Lower leg skin (tissue), 4 donors: ENCODE results near the gene OR9Q1. TPM values are rescaled to one million over a fixed set of nuclear protein-coding genes. Genes with fewer than 3 reads are reported as not detected.

ENCODE experiments used
- DNase-seq, 2 donors: peaks; one replicate each; pipeline ENCODE4 v3.0.0-alpha.2; 2019; ENCODE audit warnings: low spot score in 2 of 2
- H3K4me3 ChIP-seq: fragments of 200-600 bp; sonication (generic); 2 replicates; pipeline ENCODE4 v1.5.1; 2017; ENCODE audit warnings: mild to moderate bottlenecking, low read depth; ENCODE audit not compliant: poor library complexity, severe bottlenecking
- CTCF ChIP-seq, 3 donors: fragments of 450-650 bp; IDR thresholded peaks; one replicate each; pipeline ENCODE4 v1.5.1; 2016; ENCODE audit warnings: antibody characterized with exemption in 3 of 3, mild to moderate bottlenecking in 3 of 3, moderate library complexity in 2 of 3
- POLR2A ChIP-seq, 2 donors: fragments of 450-650 bp; IDR thresholded peaks; one replicate each; pipeline ENCODE4 v1.6.1; 2016 to 2017; ENCODE audit warnings: antibody characterized with exemption in 2 of 2, mild to moderate bottlenecking in 1 of 2, moderate library complexity in 1 of 2
- WGBS, 2 donors: methylation state at CpG; one replicate each; pipeline ENCODE4 v1.1.5; 2018; 5-methylcytosine and 5-hydroxymethylcytosine counted together
- intact Hi-C: fragments of 100-400 bp; cut with DNase I; formaldehyde crosslinking; loops from one replicate; pipeline ENCODE4 v1.15.0; 2023; ENCODE audit warnings: low total_unique reads
- total RNA-seq, 4 donors: library from RNA; depleted of rRNA; stranded (reverse); fragments of >200 nt; gene quantifications; one replicate each; pipeline ENCODE4 v1.1.0, GENCODE V29; 2016

OR9Q1 gene
- total RNA-seq: not detected

GRCh38 chr11:58023435-58023931, at the start of gene OR9Q1:
Gene OR9Q1, plus strand, starts transcription at chr11:58023881. Its CDS starts 155,564 bp downstream, at chr11:58179445.
- DNase-seq: no peak
- intact Hi-C loops: no loop called here
- TF ChIP-seq POLR2A (IDR thresholded peaks at IDR 0.05) (no peak), CTCF (IDR thresholded peaks at IDR 0.05) (no peak)
- WGBS, 2 donors: 76 to 79% methylated on average over 5 of the region's 5 CpGs
- no peak within 1 kb of the TSS for H3K4me3 ChIP-seq

GRCh38 chr11:57974132-57974531, 49.5 kb upstream of the OR9Q1 start:
- TF ChIP-seq CTCF (IDR thresholded peaks at IDR 0.05) (no peak), POLR2A (IDR thresholded peaks at IDR 0.05) (no peak)
- 60 to 76% methylated on average over 1 of the region's 1 CpG for WGBS, 2 donors
- H3K4me3 ChIP-seq: no peak overlapping the region
- no peak for DNase-seq
- intact Hi-C loops: no loop called here

- DNase-seq: no peak
- WGBS, 2 donors: 82 to 89% methylated on average over 15 of the region's 15 CpGs
- intact Hi-C loops: no loop called here
- no peak for TF ChIP-seq POLR2A (IDR thresholded peaks at IDR 0.05)
- H3K4me3 ChIP-seq: no peak overlapping the region
These were observed 48.7 kb upstream of the OR9Q1 start for GRCh38 chr11:57974848-57975601.

GRCh38 chr11:57977709-57978108, 46.0 kb upstream of the OR9Q1 start:
- intact Hi-C loops: no loop called here
- no peak for TF ChIP-seq POLR2A (IDR thresholded peaks at IDR 0.05)
- TF ChIP-seq CTCF (IDR thresholded peaks at IDR 0.05): no peak
- 52% methylated on average over 2 of the region's 2 CpGs for WGBS, 2 donors
- no peak for DNase-seq
- no peak overlapping the region for H3K4me3 ChIP-seq

GRCh38 chr11:57978686-57979531, 44.8 kb upstream of the OR9Q1 start:
- TF ChIP-seq CTCF (IDR thresholded peaks at IDR 0.05) (no peak), POLR2A (IDR thresholded peaks at IDR 0.05) (no peak)
- no peak for DNase-seq
- WGBS, 2 donors: 91 to 93% methylated on average over 3 of the region's 3 CpGs

GRCh38 chr11:57979532-57980079, 44.1 kb upstream of the OR9Q1 start:
- WGBS, 2 donors: 86 to 97% methylated on average over 1 of the region's 1 CpG
- no peak for DNase-seq
- H3K4me3 ChIP-seq: no peak overlapping the region
- TF ChIP-seq POLR2A (IDR thresholded peaks at IDR 0.05): no peak
- TF ChIP-seq CTCF (IDR thresholded peaks at IDR 0.05): no peak
- intact Hi-C loops: no loop called here

More at GRCh38 chr11:57978686-57979531, 44.8 kb upstream of the OR9Q1 start:
- no peak overlapping the region for H3K4me3 ChIP-seq
- intact Hi-C loops: no loop called here
